A673 (cell line): ENCODE measurements around the gene RGS17.

Experiments
- EZH2 ChIP-seq: fragments of 200-600 bp; sonication (generic); IDR thresholded peaks from 2 replicates; pipeline ENCODE4 v1.6.1; 2017; ENCODE audit warnings: borderline replicate concordance, low read depth, mild to moderate bottlenecking, mixed read lengths, antibody characterized with exemption, low read length; ENCODE audit not compliant: poor library complexity, severe bottlenecking
- TF ChIP-seq, protein P1 (sequence below): fragments of 300-800, 200-600 bp; sonication (generic); conservative IDR thresholded peaks from 2 replicates; pipeline ENCODE4 v1.5.1; 2017; ENCODE audit warnings: low read depth, mild to moderate bottlenecking, antibody characterized with exemption, low read length, moderate library complexity, mixed read lengths

DNA sequence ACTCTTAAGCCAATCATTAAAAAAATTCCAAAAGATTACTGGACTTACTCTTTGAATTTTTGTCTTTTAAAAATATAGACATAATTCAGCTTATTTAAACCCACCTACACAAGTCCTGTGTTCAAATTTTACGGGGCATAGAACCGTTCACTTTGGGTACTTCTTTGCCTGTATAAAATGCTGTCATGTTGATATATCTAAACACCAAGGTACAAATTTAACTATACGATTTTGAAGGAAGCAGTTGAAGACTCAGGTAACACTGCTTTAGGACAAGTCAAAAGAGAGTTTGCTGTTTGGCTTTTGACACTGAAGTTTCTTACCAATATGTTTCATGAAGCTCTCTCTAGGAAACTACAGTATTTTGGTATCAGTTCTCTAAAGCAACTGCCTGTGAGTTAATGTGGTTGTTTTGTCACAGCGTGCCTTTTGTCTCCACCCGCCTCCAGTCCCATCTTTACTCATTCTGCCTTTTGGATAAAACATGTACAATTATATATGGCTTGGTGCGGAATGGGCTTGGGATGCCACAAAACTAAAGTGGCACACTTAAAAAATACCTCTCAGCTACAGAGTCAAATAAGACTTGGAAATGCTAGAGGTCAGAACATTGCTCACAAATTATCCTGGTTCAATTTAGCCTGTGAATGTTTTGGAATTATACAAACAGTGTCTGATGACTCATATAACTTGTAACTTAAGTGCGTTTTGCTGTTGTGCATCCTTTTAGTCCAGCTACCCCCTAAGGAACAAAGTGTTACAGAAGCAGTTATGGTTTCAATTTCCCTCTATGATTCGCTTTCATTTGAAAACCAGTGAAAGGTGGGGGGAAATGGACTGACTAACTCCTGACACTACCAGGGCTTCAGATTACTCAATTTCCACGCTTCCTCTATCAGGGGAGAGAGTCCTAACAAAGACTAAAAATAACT, 38.7 kb downstream of the RGS17 start:
- TF ChIP-seq, protein P1, sequence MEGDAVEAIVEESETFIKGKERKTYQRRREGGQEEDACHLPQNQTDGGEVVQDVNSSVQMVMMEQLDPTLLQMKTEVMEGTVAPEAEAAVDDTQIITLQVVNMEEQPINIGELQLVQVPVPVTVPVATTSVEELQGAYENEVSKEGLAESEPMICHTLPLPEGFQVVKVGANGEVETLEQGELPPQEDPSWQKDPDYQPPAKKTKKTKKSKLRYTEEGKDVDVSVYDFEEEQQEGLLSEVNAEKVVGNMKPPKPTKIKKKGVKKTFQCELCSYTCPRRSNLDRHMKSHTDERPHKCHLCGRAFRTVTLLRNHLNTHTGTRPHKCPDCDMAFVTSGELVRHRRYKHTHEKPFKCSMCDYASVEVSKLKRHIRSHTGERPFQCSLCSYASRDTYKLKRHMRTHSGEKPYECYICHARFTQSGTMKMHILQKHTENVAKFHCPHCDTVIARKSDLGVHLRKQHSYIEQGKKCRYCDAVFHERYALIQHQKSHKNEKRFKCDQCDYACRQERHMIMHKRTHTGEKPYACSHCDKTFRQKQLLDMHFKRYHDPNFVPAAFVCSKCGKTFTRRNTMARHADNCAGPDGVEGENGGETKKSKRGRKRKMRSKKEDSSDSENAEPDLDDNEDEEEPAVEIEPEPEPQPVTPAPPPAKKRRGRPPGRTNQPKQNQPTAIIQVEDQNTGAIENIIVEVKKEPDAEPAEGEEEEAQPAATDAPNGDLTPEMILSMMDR: no peak
- no peak for TF ChIP-seq EZH2
